ENCODE measurements around the gene ARMH3.

GRCh38 chr10:102007796-102008195 is 48.2 kb downstream of the ARMH3 start:
- no peak for TF ChIP-seq CTCF (IDR thresholded peaks at IDR 0.05)
- no peak for TF ChIP-seq POLR2A (IDR thresholded peaks at IDR 0.05; ENCODE audit: low read depth)

Measured in esophagus muscularis mucosa (tissue), 3 donors.